ENCODE data around the gene CCDC57.

Gene CCDC57

GRCh38 chr17:82235056-82235774, 22.6 kb upstream of the CCDC57 start:
- peaks cover 0 to 60% (median 49%) of the 10 kb centered on the region in 5 donors for H3K4me1 ChIP-seq (ENCODE audit: control insufficient read depth in 5 of 5, insufficient read depth in 5 of 5, low read length in 5 of 5)
- no peak overlapping the region for H3K27ac ChIP-seq (ENCODE audit: low read depth, low read length)
- no peak overlapping the region for H3K9ac ChIP-seq (ENCODE audit: low read length in 5 of 5)
- H3K27me3 ChIP-seq (ENCODE audit: control insufficient read depth in 5 of 5, insufficient read depth in 4 of 5, low read length in 5 of 5): no peaks in the 10 kb centered on the region
- H3K36me3 ChIP-seq (ENCODE audit: control insufficient read depth in 5 of 5, insufficient read depth in 5 of 5, low read length in 5 of 5): peaks cover 0 to 28% (median 4%) of the 10 kb centered on the region in 5 donors
- no peaks in the 10 kb centered on the region for H3K9me3 ChIP-seq (ENCODE audit: control insufficient read depth in 5 of 5, low read length in 5 of 5)
- H3K4me3 ChIP-seq (ENCODE audit: low read depth in 1 of 5, low read length in 5 of 5): no peak overlapping the region

DNA sequence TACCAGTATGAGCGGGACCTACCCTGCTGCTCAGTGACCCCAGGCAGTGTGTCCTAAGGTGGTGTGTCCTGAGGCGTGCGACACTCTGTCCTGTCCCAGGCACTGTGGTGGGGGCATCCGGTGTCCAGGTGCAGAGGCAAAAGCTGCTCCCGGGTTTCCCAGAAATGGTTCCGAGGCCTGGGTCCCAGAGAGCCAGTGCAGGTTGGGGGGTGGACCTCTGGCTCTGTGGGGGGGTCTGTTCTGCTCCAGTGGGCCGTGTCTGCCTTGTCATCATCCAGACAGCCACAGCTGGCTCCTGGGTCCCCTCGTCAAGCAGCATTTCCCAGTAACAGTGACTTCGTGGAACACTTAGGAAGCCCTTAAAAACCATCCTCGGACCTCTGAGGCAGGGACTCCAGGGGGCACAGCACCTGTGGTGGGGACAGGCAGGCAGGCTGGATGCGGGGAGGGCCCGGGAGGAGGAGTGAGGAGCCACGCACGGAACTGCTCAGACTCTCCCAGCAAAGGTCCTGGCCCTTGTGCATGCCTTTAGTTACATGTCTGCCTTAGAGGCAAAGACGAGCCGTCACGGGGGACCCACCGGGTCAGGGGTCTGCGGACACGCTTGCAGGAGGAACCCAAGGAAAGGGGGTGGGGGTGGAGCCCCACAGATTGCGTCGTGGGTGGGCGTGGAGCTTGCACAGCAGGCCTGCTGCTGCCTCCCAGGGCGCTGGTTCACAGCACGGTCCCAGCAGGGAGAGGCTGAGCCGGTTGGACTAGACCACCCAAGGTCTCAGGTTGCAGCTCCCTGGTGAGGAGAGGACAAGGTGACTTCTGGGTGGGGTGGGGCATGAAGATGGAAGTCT, 21.8 kb upstream of the CCDC57 start:
- Histone ChIP-seq H3K4me3 (ENCODE audit: low read depth in 1 of 5, low read length in 5 of 5) (no peak overlapping the region), H3K4me1 (ENCODE audit: control insufficient read depth in 5 of 5, insufficient read depth in 5 of 5, low read length in 5 of 5) (peaks cover 0 to 62% (median 50%) of the 10 kb centered on the region in 5 donors), H3K9me3 (ENCODE audit: control insufficient read depth in 5 of 5, low read length in 5 of 5) (no peaks in the 10 kb centered on the region), H3K27me3 (ENCODE audit: control insufficient read depth in 5 of 5, insufficient read depth in 4 of 5, low read length in 5 of 5) (peaks cover 0 to 6% (median under 1%) of the 10 kb centered on the region in 5 donors), H3K9ac (ENCODE audit: low read length in 5 of 5) (no peak overlapping the region), H3K36me3 (ENCODE audit: control insufficient read depth in 5 of 5, insufficient read depth in 5 of 5, low read length in 5 of 5) (peaks cover 0 to 21% (median 2%) of the 10 kb centered on the region in 5 donors), H3K27ac (ENCODE audit: low read depth, low read length) (no peak overlapping the region)

DNA sequence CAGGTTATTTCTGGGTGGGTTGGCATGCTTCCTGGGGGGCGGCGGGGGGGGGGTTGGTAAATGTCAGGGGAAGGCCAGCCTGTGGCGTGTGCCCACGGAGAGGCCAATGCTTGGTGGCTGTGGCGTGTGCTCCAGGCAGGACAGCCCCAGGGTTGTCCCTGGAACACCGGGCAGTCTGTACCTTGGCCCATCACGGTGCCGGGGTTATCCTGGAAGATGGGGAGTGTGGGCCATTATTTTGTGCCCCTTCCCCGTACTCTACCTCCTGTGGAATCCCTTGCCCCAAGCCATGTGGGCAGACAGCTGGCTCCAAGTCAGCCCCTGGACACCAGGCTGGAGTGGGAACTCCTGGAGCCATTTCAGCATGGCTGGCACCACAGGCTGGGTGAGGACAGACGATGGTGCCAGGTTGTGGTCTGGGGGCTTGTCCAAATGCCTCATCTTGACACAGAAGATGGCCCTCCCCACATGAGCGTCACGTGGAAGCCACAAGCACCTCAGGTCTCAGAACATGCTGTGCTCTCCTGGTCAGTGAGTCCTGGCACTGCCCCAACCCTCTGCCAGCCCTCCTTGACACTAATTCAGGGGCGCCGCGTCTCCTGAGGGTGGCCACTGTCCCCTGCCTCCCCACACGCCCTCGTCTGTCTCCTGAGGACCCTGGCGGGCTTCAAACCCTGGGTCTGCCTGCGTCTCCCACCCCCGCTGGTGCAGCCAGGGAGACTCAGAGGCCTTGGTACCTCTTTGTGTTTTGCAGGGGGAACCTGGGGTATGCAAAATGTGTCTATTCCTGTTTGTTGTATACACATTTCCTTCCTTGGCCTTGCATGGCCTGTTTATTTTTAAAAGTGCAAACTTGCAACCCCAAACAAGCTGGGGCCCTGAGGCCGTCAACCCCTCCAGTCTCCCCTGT, 20.5 kb upstream of the CCDC57 start:
- Histone ChIP-seq H3K4me3 (ENCODE audit: low read depth in 1 of 5, low read length in 5 of 5) (no peak overlapping the region), H3K9ac (ENCODE audit: low read length in 5 of 5) (no peak overlapping the region), H3K36me3 (ENCODE audit: control insufficient read depth in 5 of 5, insufficient read depth in 5 of 5, low read length in 5 of 5) (peaks cover 0 to 11% (median 0%) of the 10 kb centered on the region in 5 donors), H3K27me3 (ENCODE audit: control insufficient read depth in 5 of 5, insufficient read depth in 4 of 5, low read length in 5 of 5) (peaks cover 0 to 9% (median 6%) of the 10 kb centered on the region in 5 donors), H3K4me1 (ENCODE audit: control insufficient read depth in 5 of 5, insufficient read depth in 5 of 5, low read length in 5 of 5) (peaks cover 0 to 57% (median 43%) of the 10 kb centered on the region in 5 donors), H3K9me3 (ENCODE audit: control insufficient read depth in 5 of 5, low read length in 5 of 5) (no peaks in the 10 kb centered on the region), H3K27ac (ENCODE audit: low read depth, low read length) (no peak overlapping the region)

- H3K4me1 ChIP-seq (ENCODE audit: control insufficient read depth in 5 of 5, insufficient read depth in 5 of 5, low read length in 5 of 5): peaks cover 0 to 58% (median 46%) of the 10 kb centered on the region in 5 donors
- peaks cover 0 to 5% (median 0%) of the 10 kb centered on the region in 5 donors for H3K36me3 ChIP-seq (ENCODE audit: control insufficient read depth in 5 of 5, insufficient read depth in 5 of 5, low read length in 5 of 5)
- peak overlapping the region in 1 of 5 donors; percentile 52 for H3K9ac ChIP-seq (ENCODE audit: low read length in 5 of 5)
- no peak overlapping the region for H3K27ac ChIP-seq (ENCODE audit: low read depth, low read length)
- H3K27me3 ChIP-seq (ENCODE audit: control insufficient read depth in 5 of 5, insufficient read depth in 4 of 5, low read length in 5 of 5): peaks cover 0 to 15% (median 6%) of the 10 kb centered on the region in 5 donors
- peak overlapping the region in 2 of 5 donors; percentile 70 to 72 for H3K4me3 ChIP-seq (ENCODE audit: low read depth in 1 of 5, low read length in 5 of 5)
- H3K9me3 ChIP-seq (ENCODE audit: control insufficient read depth in 5 of 5, low read length in 5 of 5): no peaks in the 10 kb centered on the region
Observed at GRCh38 chr17:82232322-82232820, 19.7 kb upstream of the CCDC57 start.

DNA sequence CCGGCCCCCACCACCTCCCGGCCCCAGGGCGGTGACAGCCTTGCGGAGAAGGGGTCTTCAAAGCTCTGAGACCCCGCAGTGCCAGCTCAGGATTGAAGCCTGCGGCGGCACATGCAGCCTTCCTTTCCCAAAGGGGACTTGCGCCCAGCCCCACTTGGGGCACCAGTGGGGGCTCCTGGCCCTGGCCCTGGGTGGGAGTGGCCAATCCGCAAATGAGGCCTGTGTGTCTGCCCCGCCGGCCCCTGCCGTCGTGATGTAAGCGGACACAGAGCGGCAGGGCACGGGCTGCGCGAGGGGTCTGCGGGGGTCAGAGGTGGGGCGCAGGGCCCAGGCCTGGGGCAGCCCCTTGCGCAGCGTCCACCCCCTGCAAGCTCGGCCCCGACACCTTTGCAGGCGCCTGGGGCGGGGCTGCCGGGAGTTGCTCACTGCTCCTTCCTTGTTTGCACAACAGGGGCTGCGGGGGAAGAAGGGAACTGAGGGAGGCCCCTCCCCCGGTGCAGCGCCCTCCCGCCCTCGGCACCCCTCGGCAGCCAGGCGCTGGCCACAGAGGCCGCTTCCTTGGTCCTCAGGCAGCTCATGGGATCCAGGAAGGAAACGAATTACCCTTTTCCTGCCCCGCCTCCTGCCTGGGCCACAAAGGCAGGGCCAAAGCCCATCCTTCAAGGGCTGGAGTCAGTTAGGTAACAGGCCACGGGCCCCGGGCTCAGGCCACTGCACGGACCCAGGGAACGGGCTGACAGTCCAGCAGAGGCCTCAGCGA, 19.1 kb upstream of the CCDC57 start:
- H3K9me3 ChIP-seq (ENCODE audit: control insufficient read depth in 5 of 5, low read length in 5 of 5): no peaks in the 10 kb centered on the region
- peaks cover 0 to 57% (median 44%) of the 10 kb centered on the region in 5 donors for H3K4me1 ChIP-seq (ENCODE audit: control insufficient read depth in 5 of 5, insufficient read depth in 5 of 5, low read length in 5 of 5)
- H3K4me3 ChIP-seq (ENCODE audit: low read depth in 1 of 5, low read length in 5 of 5): peak overlapping the region in 4 of 5 donors; percentile 44 to 73 (median 71)
- peaks cover 0 to 19% (median 6%) of the 10 kb centered on the region in 5 donors for H3K27me3 ChIP-seq (ENCODE audit: control insufficient read depth in 5 of 5, insufficient read depth in 4 of 5, low read length in 5 of 5)
- H3K9ac ChIP-seq (ENCODE audit: low read length in 5 of 5): peak overlapping the region in 4 of 5 donors; percentile 69 to 79 (median 76)
- no peaks in the 10 kb centered on the region for H3K36me3 ChIP-seq (ENCODE audit: control insufficient read depth in 5 of 5, insufficient read depth in 5 of 5, low read length in 5 of 5)
- peak overlapping the region; percentile 70 for H3K27ac ChIP-seq (ENCODE audit: low read depth, low read length)

GRCh38 chr17:82231312-82231561, 18.6 kb upstream of the CCDC57 start:
- peak overlapping the region; percentile 70 for H3K27ac ChIP-seq (ENCODE audit: low read depth, low read length)
- H3K4me3 ChIP-seq (ENCODE audit: low read depth in 1 of 5, low read length in 5 of 5): peak overlapping the region in 4 of 5 donors; percentile 44 to 73 (median 71)
- no peaks in the 10 kb centered on the region for H3K9me3 ChIP-seq (ENCODE audit: control insufficient read depth in 5 of 5, low read length in 5 of 5)
- H3K4me1 ChIP-seq (ENCODE audit: control insufficient read depth in 5 of 5, insufficient read depth in 5 of 5, low read length in 5 of 5): peaks cover 0 to 53% (median 39%) of the 10 kb centered on the region in 5 donors
- H3K27me3 ChIP-seq (ENCODE audit: control insufficient read depth in 5 of 5, insufficient read depth in 4 of 5, low read length in 5 of 5): peaks cover 0 to 19% (median 6%) of the 10 kb centered on the region in 5 donors
- peak overlapping the region in 4 of 5 donors; percentile 69 to 79 (median 76) for H3K9ac ChIP-seq (ENCODE audit: low read length in 5 of 5)
- H3K36me3 ChIP-seq (ENCODE audit: control insufficient read depth in 5 of 5, insufficient read depth in 5 of 5, low read length in 5 of 5): no peaks in the 10 kb centered on the region

DNA sequence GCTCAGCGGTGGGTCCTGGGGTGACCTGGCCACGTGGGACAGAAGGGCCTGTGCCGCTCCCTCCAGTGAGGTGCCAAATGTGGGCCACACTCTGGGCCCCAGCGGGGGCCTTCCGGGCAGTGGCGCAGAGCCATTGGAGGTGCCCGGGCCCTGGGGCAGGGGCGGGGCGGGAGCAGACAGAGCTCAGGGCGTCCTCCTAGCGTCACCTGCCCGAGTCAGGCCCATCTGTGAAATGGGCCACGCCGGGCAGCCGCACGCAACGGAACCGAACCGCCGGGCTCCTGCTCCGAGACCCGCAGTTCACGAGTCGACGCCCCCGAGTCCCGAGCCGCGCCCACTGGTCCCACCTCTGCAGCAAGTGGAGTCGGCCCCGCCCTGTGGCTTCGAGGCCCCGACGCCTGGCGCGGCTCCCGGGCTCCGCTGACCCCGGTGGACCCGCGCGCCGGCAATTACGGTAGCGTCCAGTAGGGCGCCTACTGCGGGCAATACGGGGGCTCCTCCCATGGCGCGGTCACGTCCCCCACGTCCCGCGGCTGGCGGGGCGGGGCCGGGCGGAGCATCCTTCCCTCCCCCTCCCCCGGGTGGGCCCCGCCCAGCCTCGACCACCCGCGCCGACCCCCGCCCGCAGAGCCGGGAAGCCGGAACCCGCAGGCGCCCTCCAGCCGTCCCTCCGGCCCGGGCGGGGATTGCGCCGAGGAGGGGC, 18.1 kb upstream of the CCDC57 start:
- H3K9me3 ChIP-seq (ENCODE audit: control insufficient read depth in 5 of 5, low read length in 5 of 5): no peaks in the 10 kb centered on the region
- no peaks in the 10 kb centered on the region for H3K36me3 ChIP-seq (ENCODE audit: control insufficient read depth in 5 of 5, insufficient read depth in 5 of 5, low read length in 5 of 5)
- peaks cover 0 to 53% (median 35%) of the 10 kb centered on the region in 5 donors for H3K4me1 ChIP-seq (ENCODE audit: control insufficient read depth in 5 of 5, insufficient read depth in 5 of 5, low read length in 5 of 5)
- peak overlapping the region in 4 of 5 donors; percentile 44 to 73 (median 71) for H3K4me3 ChIP-seq (ENCODE audit: low read depth in 1 of 5, low read length in 5 of 5)
- H3K9ac ChIP-seq (ENCODE audit: low read length in 5 of 5): peak overlapping the region in 4 of 5 donors; percentile 43 to 79 (median 76)
- H3K27ac ChIP-seq (ENCODE audit: low read depth, low read length): peak overlapping the region; percentile 70
- H3K27me3 ChIP-seq (ENCODE audit: control insufficient read depth in 5 of 5, insufficient read depth in 4 of 5, low read length in 5 of 5): peaks cover 0 to 20% (median 6%) of the 10 kb centered on the region in 5 donors

GRCh38 chr17:82229698-82230608, 17.3 kb upstream of the CCDC57 start:
- H3K9me3 ChIP-seq (ENCODE audit: control insufficient read depth in 5 of 5, low read length in 5 of 5): no peaks in the 10 kb centered on the region
- H3K4me1 ChIP-seq (ENCODE audit: control insufficient read depth in 5 of 5, insufficient read depth in 5 of 5, low read length in 5 of 5): peaks cover 0 to 57% (median 34%) of the 10 kb centered on the region in 5 donors
- no peak overlapping the region for H3K27ac ChIP-seq (ENCODE audit: low read depth, low read length)
- no peaks in the 10 kb centered on the region for H3K36me3 ChIP-seq (ENCODE audit: control insufficient read depth in 5 of 5, insufficient read depth in 5 of 5, low read length in 5 of 5)
- peak overlapping the region in 3 of 5 donors; percentile 13 to 58 (median 43) for H3K9ac ChIP-seq (ENCODE audit: low read length in 5 of 5)
- peaks cover 0 to 25% (median 6%) of the 10 kb centered on the region in 5 donors for H3K27me3 ChIP-seq (ENCODE audit: control insufficient read depth in 5 of 5, insufficient read depth in 4 of 5, low read length in 5 of 5)
- H3K4me3 ChIP-seq (ENCODE audit: low read depth in 1 of 5, low read length in 5 of 5): peak overlapping the region in 4 of 5 donors; percentile 27 to 73 (median 71)

Measured in subcutaneous abdominal adipose tissue (tissue), 5 donors.